Activated B cell treated with CpG ODN at 0.5 μM for 24 hours (primary cell): ENCODE results near the gene SRSF2. TPM values are rescaled to one million over a fixed set of nuclear protein-coding genes. Genes with fewer than 3 reads are reported as not detected.
"Not testable (repeated sequence)": the region's sequence is repeated elsewhere in the genome, so short reads cannot be mapped to it uniquely, and the experiment has no call there.

Experiments used
- ATAC-seq: fragments of 200-7000 bp; cut with Tn5 transposase; one replicate; pipeline ENCODE4 v1.10.0; 2021; ENCODE audit warnings: low read depth, mild to moderate bottlenecking, moderate library complexity
- CTCF ChIA-PET: fragments of 350-600 bp; sonication (Branson Sonifier 250); formaldehyde crosslinking; loops from one replicate; lab custom pipeline; 2021; ENCODE audit warnings: antibody characterized with exemption; lab: Charles Lee
- POLR2A ChIA-PET: fragments of 350-600 bp; sonication (Branson Sonifier 250); formaldehyde crosslinking; loops from one replicate; lab custom pipeline; 2021; ENCODE audit warnings: antibody characterized with exemption; lab: Charles Lee
- DNase-seq: peaks from one replicate; pipeline ENCODE4 v3.0.0; 2022
- H3K27ac Mint-ChIP-seq: one replicate; pipeline ENCODE4 v1.8.0; 2020; ENCODE audit warnings: mixed read lengths
- H3K27me3 Mint-ChIP-seq: one replicate; pipeline ENCODE4 v1.8.0; 2021; ENCODE audit warnings: mixed read lengths
- H3K36me3 Mint-ChIP-seq: one replicate; pipeline ENCODE4 v1.8.0; 2021; ENCODE audit warnings: low read depth, mixed read lengths
- H3K4me1 Mint-ChIP-seq: one replicate; pipeline ENCODE4 v1.8.0; 2021; ENCODE audit warnings: mixed read lengths
- H3K4me3 Mint-ChIP-seq: one replicate; pipeline ENCODE4 v1.8.0; 2020; ENCODE audit warnings: mild to moderate bottlenecking, mixed read lengths
- H3K9me3 Mint-ChIP-seq: one replicate; pipeline ENCODE4 v1.8.0; 2020; ENCODE audit warnings: mixed read lengths
- CTCF ChIP-seq: fragments of 200-600 bp; IDR thresholded peaks from one replicate; pipeline ENCODE4 v1.8.0; 2022; ENCODE audit warnings: antibody characterized with exemption, mild to moderate bottlenecking
- intact Hi-C: fragments of 100-400 bp; cut with micrococcal nuclease; formaldehyde crosslinking; loops from one replicate; pipeline ENCODE4 v1.15.1; 2024
- total RNA-seq: library from RNA; stranded (reverse); gene quantifications from 2 replicates; pipeline ENCODE4 v1.2.3, GENCODE V29; 2022

The SRSF2 gene
- total RNA-seq, 1 donor from 2014 or later = 367 TPM

GRCh38 chr17:76702941-76703637, 34.0 kb downstream of the SRSF2 start:
- DNase-seq (no peak), ATAC-seq (no peak)
- TF ChIP-seq CTCF = no peak
- no peaks in the 10 kb centered on the region for H3K36me3 Mint-ChIP-seq
- no peak overlapping the region for H3K4me3 Mint-ChIP-seq
- no peak overlapping the region for H3K27ac Mint-ChIP-seq
- ChIA-PET POLR2A (no interaction called here), CTCF (no interaction called here)
- no peaks in the 10 kb centered on the region for H3K4me1 Mint-ChIP-seq
- intact Hi-C loops = no loop called here
- H3K27me3 Mint-ChIP-seq = no peaks in the 10 kb centered on the region
- no peaks in the 10 kb centered on the region for H3K9me3 Mint-ChIP-seq

GRCh38 chr17:76702076-76702475, 35.1 kb downstream of the SRSF2 start:
- CTCF ChIA-PET = no interaction called here

GRCh38 chr17:76701471-76701967, 35.6 kb downstream of the SRSF2 start:
- Mint-ChIP-seq H3K4me1 (peaks cover 14% of the 10 kb centered on the region), H3K27me3 (no peaks in the 10 kb centered on the region), H3K9me3 (no peaks in the 10 kb centered on the region), H3K36me3 (no peaks in the 10 kb centered on the region), H3K27ac (no peak overlapping the region), H3K4me3 (no peak overlapping the region)
- intact Hi-C loops = no loop called here
- TF ChIP-seq CTCF = no peak
- ChIA-PET CTCF (no interaction called here), POLR2A (no interaction called here)
- no peak for ATAC-seq
- DNase-seq = no peak

More at GRCh38 chr17:76702076-76702475, 35.1 kb downstream of the SRSF2 start:
- no peaks in the 10 kb centered on the region for H3K36me3 Mint-ChIP-seq
- intact Hi-C loops = no loop called here
- peaks cover 9% of the 10 kb centered on the region for H3K4me1 Mint-ChIP-seq
- no peak overlapping the region for H3K4me3 Mint-ChIP-seq
- no peak for DNase-seq
- no peaks in the 10 kb centered on the region for H3K9me3 Mint-ChIP-seq
- no peaks in the 10 kb centered on the region for H3K27me3 Mint-ChIP-seq
- TF ChIP-seq CTCF = no peak
- no peak for ATAC-seq
- H3K27ac Mint-ChIP-seq = no peak overlapping the region
- POLR2A ChIA-PET = no interaction called here

GRCh38 chr17:76700617-76701470, 36.3 kb downstream of the SRSF2 start:
- intact Hi-C loops = no loop called here
- TF ChIP-seq CTCF = no peak
- Mint-ChIP-seq H3K4me3 (no peak overlapping the region), H3K4me1 (peaks cover 17% of the 10 kb centered on the region), H3K27me3 (no peaks in the 10 kb centered on the region), H3K36me3 (no peaks in the 10 kb centered on the region), H3K27ac (no peak overlapping the region), H3K9me3 (no peaks in the 10 kb centered on the region)
- ATAC-seq (no peak), DNase-seq (no peak)
- ChIA-PET CTCF (no interaction called here), POLR2A (no interaction called here)

- DNase-seq (no peak), ATAC-seq (no peak)
- ChIA-PET POLR2A (no interaction called here), CTCF (no interaction called here)
- H3K9me3 Mint-ChIP-seq = no peaks in the 10 kb centered on the region
- TF ChIP-seq CTCF = no peak
- H3K27ac Mint-ChIP-seq = no peak overlapping the region
- no peaks in the 10 kb centered on the region for H3K36me3 Mint-ChIP-seq
- H3K4me1 Mint-ChIP-seq = peaks cover 21% of the 10 kb centered on the region
- intact Hi-C loops = no loop called here
- H3K27me3 Mint-ChIP-seq = no peaks in the 10 kb centered on the region
- H3K4me3 Mint-ChIP-seq = no peak overlapping the region
Measured at GRCh38 chr17:76700270-76700616, 36.9 kb downstream of the SRSF2 start.

- DNase-seq, intact Hi-C loops, H3K9me3 Mint-ChIP-seq, H3K27ac Mint-ChIP-seq, CTCF ChIA-PET, POLR2A ChIA-PET, H3K27me3 Mint-ChIP-seq, ATAC-seq, H3K36me3 Mint-ChIP-seq, H3K4me3 Mint-ChIP-seq: not testable (repeated sequence)
- peaks cover 21% of the 10 kb centered on the region for H3K4me1 Mint-ChIP-seq
Measured at GRCh38 chr17:76698466-76698977, 38.6 kb downstream of the SRSF2 start.
